ENCODE results near the gene PDE4B. TPM values are rescaled to one million over a fixed set of nuclear protein-coding genes. Genes with fewer than 3 reads are reported as not detected.

Gene PDE4B
- total and polyA plus RNA-seq, 2 of the 13 experiments (the other 11 are each of a cell fraction or from before 2014, with no cell fraction given), result not detected

DNA sequence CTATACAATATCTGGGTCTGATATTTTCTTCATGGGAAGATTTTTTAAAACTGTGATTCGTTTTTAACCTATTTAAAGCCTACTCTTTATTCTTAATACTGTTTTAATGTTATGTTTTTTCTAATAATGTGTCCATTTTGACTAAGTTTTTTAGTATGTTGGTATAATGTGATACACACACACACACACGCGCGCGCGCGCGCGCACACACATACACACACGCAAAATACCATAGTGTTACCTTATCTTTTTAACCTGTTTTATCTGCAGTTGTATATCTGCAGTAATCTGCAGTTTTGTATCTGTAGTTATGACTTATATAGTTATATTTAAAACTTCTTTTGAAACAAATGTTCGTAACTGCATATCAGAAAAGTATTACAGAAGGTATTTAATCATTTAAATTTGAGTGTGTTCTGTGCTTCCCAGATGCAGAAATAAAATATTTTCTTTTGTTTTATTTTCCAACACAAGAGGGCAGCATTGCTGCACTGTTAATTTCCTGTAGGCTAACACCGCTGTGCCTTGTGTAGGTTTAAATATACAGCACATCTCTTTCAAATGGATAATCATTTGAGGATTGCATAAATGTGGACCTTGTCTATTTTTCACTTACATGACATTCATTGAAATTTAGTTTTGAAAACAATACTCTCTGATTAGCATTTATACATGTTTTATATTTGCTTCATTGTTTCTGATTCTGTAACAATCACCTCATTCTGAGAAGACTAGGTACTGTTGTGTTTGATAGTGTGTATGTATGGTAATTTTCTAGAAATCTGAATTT is 166.1 kb downstream of the PDE4B start:
- TF ChIP-seq ZNF704 (CRISPR knock-in tag; IDR thresholded peaks at IDR 0.05; ENCODE audit: borderline replicate concordance), result no peak
- TF ChIP-seq SMC3 (IDR thresholded peaks at IDR 0.05; ENCODE audit: low read length), result peak; percentile 74
- TF ChIP-seq SOX6 (IDR thresholded peaks at IDR 0.05), result no peak
- no peak for TF ChIP-seq SOX6 (CRISPR knock-in tag; IDR thresholded peaks at IDR 0.05)
- TF ChIP-seq ZNF296 (CRISPR knock-in tag; conservative IDR thresholded peaks at IDR 0.05), result no peak
- TF ChIP-seq, protein P1, sequence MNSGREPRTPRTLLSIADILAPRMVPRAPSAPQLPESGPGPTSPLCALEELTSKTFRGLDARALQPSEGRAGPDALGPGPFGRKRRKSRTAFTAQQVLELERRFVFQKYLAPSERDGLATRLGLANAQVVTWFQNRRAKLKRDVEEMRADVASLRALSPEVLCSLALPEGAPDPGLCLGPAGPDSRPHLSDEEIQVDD (CRISPR knock-in tag; IDR thresholded peaks at IDR 0.05; ENCODE audit: borderline replicate concordance), result no peak
- no peak for TF ChIP-seq SNAPC5 (CRISPR knock-in tag; IDR thresholded peaks at IDR 0.05; ENCODE audit: borderline replicate concordance)
- no peak for TF ChIP-seq CCDC6 (CRISPR knock-in tag; IDR thresholded peaks at IDR 0.05)
- TF ChIP-seq RAD21 (CRISPR knock-in tag; IDR thresholded peaks at IDR 0.05), result peak; percentile 47; the same call in 1 of the 2 replicates
- no peak for TF ChIP-seq MTA3 (CRISPR knock-in tag; IDR thresholded peaks at IDR 0.05)
- TF ChIP-seq, protein P2, sequence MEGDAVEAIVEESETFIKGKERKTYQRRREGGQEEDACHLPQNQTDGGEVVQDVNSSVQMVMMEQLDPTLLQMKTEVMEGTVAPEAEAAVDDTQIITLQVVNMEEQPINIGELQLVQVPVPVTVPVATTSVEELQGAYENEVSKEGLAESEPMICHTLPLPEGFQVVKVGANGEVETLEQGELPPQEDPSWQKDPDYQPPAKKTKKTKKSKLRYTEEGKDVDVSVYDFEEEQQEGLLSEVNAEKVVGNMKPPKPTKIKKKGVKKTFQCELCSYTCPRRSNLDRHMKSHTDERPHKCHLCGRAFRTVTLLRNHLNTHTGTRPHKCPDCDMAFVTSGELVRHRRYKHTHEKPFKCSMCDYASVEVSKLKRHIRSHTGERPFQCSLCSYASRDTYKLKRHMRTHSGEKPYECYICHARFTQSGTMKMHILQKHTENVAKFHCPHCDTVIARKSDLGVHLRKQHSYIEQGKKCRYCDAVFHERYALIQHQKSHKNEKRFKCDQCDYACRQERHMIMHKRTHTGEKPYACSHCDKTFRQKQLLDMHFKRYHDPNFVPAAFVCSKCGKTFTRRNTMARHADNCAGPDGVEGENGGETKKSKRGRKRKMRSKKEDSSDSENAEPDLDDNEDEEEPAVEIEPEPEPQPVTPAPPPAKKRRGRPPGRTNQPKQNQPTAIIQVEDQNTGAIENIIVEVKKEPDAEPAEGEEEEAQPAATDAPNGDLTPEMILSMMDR (CRISPR knock-in tag; IDR thresholded peaks at IDR 0.05), result peak; percentile 73
- peak; percentile 86 for TF ChIP-seq STAG1 (CRISPR knock-in tag; IDR thresholded peaks at IDR 0.05)
- FAIRE-seq (peak; percentile 65), DNase-seq (ENCODE audit: low spot score) (peak; percentile 16), ATAC-seq (peak; percentile 67)
- Histone ChIP-seq H3K9ac (ENCODE audit: insufficient read depth, low read depth, low read length) (no peak overlapping the region), H3K79me2 (ENCODE audit: insufficient read depth, low read length) (no peaks in the 10 kb centered on the region), H3K36me3 (replicated peaks in 1 of 2; ENCODE audit: control insufficient read depth in 1 of 2, insufficient read depth in 2 of 2, low read length in 2 of 2) (no peaks in the 10 kb centered on the region), H3K4me1 (ENCODE audit: insufficient read depth, low read length) (no peaks in the 10 kb centered on the region), H3K4me3 (replicated peaks in 1 of 3; ENCODE audit: insufficient read depth in 1 of 3, low read depth in 2 of 3, low read length in 3 of 3) (no peak overlapping the region), H3K9me3 (ENCODE audit: low read length) (no peaks in the 10 kb centered on the region), H3K4me2 (ENCODE audit: low read depth, low read length) (no peak overlapping the region), H4K20me1 (ENCODE audit: insufficient read depth, low read length) (no peaks in the 10 kb centered on the region), H3K27ac (ENCODE audit: extremely low read length, insufficient read depth, low read length) (no peak overlapping the region), H2AFZ (ENCODE audit: low read length) (no peak overlapping the region), H3K27me3 (ENCODE audit: control insufficient read depth in 1 of 2, insufficient read depth in 2 of 2, low read length in 2 of 2) (no peaks in the 10 kb centered on the region; a peak in 1 of 5 replicates)
- BruUV-seq (replicated peaks), result no TSS peak
- in situ Hi-C loops (cut with HindIII; ENCODE audit: extremely low pct_ligation_motif_present, low pct_unique_long_range_greater_than_20kb) (loop anchor here (25.0 kb wide), 2 partner anchors 504 to 779 kb away; no protein-coding TSS in a partner anchor), intact Hi-C loops (cut with micrococcal nuclease; ENCODE audit: unreplicated experiment) (loop anchor here (1.0 kb wide), 2 partner anchors 284 to 488 kb away; no protein-coding TSS in a partner anchor)
- POLR2A ChIA-PET, result no interaction called here
- 18% methylated on average over 12 of the region's 12 CpGs for WGBS (ENCODE audit: low lambda C conversion rate)
- CTCF ChIA-PET (ENCODE audit: low intra/inter-chr PET ratio, low total read pairs), result interaction anchor here (1.2 to 2.7 kb wide), 4 partner anchors 283 to 767 kb away, joined by 4 to 89 read pairs (median 10); no protein-coding TSS in a partner anchor

All from HepG2 (cell line).